GM19099 (cell line): Measurements from ENCODE around the gene SMPD3.

Experiments used
- POLR2A ChIP-seq: IDR thresholded peaks from 3 replicates; pipeline ENCODE4 v1.6.1; 2011; ENCODE audit warnings: low read depth; ENCODE audit not compliant: insufficient read length; ENCODE audit errors: extremely low read depth

Gene SMPD3

GRCh38 chr16:68406458-68407152 lies 41.7 kb downstream of the SMPD3 start:
- no peak for TF ChIP-seq POLR2A

- TF ChIP-seq POLR2A = no peak
Observed at GRCh38 chr16:68404736-68405345, 43.5 kb downstream of the SMPD3 start.

- no peak for TF ChIP-seq POLR2A
Observed at GRCh38 chr16:68403704-68404103, 44.6 kb downstream of the SMPD3 start.

GRCh38 chr16:68403177-68403576 lies 45.1 kb downstream of the SMPD3 start:
- no peak for TF ChIP-seq POLR2A

GRCh38 chr16:68402748-68403040 lies 45.6 kb downstream of the SMPD3 start:
- TF ChIP-seq POLR2A = no peak

GRCh38 chr16:68401871-68402747 lies 46.2 kb downstream of the SMPD3 start:
- no peak for TF ChIP-seq POLR2A

GRCh38 chr16:68400924-68401460 lies 47.3 kb downstream of the SMPD3 start:
- TF ChIP-seq POLR2A = no peak

GRCh38 chr16:68400083-68400923 lies 48.0 kb downstream of the SMPD3 start:
- TF ChIP-seq POLR2A = no peak

- no peak for TF ChIP-seq POLR2A
Observed at GRCh38 chr16:68399456-68399855, 48.9 kb downstream of the SMPD3 start.

- TF ChIP-seq POLR2A = no peak
Observed at GRCh38 chr16:68397710-68398201, 50.6 kb downstream of the SMPD3 start.

GRCh38 chr16:68396481-68396880 lies 51.8 kb downstream of the SMPD3 start:
- TF ChIP-seq POLR2A = no peak

- TF ChIP-seq POLR2A = no peak
Observed at GRCh38 chr16:68395815-68396214, 52.5 kb downstream of the SMPD3 start.

- no peak for TF ChIP-seq POLR2A
Observed at GRCh38 chr16:68395167-68395786, 53.0 kb downstream of the SMPD3 start.

GRCh38 chr16:68393333-68393732 lies 55.0 kb downstream of the SMPD3 start:
- TF ChIP-seq POLR2A = no peak
